Dermis blood vessel endothelial cell (primary cell): ENCODE measurements around the gene CSNK1A1. TPM values are rescaled to one million over a fixed set of nuclear protein-coding genes. Genes with fewer than 3 reads are reported as not detected.
"Not testable (repeated sequence)": the region's sequence is repeated elsewhere in the genome, so short reads cannot be mapped to it uniquely, and the experiment has no call there.

Experiments used
- DNase-seq: peaks from one replicate; pipeline ENCODE4 v3.0.0; 2010
- total RNA-seq: library from RNA; depleted of rRNA; stranded (reverse); fragments of >200 nt; gene quantifications from 2 replicates; pipeline ENCODE4 v1.2.3, GENCODE V29; 2014

CSNK1A1 gene
- total RNA-seq, 1 donor from 2014 or later = 415 TPM

GRCh38 chr5:149572576-149573231 lies 21.5 kb upstream of the CSNK1A1 start:
- no peak for DNase-seq

- no peak for DNase-seq
These were observed 20.9 kb upstream of the CSNK1A1 start for GRCh38 chr5:149572170-149572569.

- DNase-seq = no peak
These were observed 16.0 kb upstream of the CSNK1A1 start for GRCh38 chr5:149567226-149567625.

GRCh38 chr5:149564542-149565140 lies 13.4 kb upstream of the CSNK1A1 start:
- peak; percentile 91 for DNase-seq

GRCh38 chr5:149563466-149563865 lies 12.2 kb upstream of the CSNK1A1 start:
- DNase-seq = no peak

GRCh38 chr5:149561848-149562247 lies 10.6 kb upstream of the CSNK1A1 start:
- peak; percentile 97 for DNase-seq

- no peak for DNase-seq
These were observed 8.5 kb upstream of the CSNK1A1 start for GRCh38 chr5:149559706-149560105.

GRCh38 chr5:149552553-149553160 lies 1.4 kb upstream of the CSNK1A1 start:
- no peak for DNase-seq

- DNase-seq = no peak
These were observed 827 bp upstream of the CSNK1A1 start for GRCh38 chr5:149552038-149552494.

- DNase-seq = no peak
These were observed 529 bp downstream of the CSNK1A1 start for GRCh38 chr5:149550594-149551226.

- peak; percentile 75 for DNase-seq
These were observed 1.0 kb downstream of the CSNK1A1 start for GRCh38 chr5:149550268-149550583.

GRCh38 chr5:149549461-149550267 lies 1.6 kb downstream of the CSNK1A1 start:
- peak; percentile 70 for DNase-seq

GRCh38 chr5:149546974-149547373 lies 4.3 kb downstream of the CSNK1A1 start:
- no peak for DNase-seq

- no peak for DNase-seq
These were observed 5.9 kb downstream of the CSNK1A1 start for GRCh38 chr5:149545327-149545726.

- DNase-seq = peak; percentile 57
These were observed 7.2 kb downstream of the CSNK1A1 start for GRCh38 chr5:149544028-149544420.

GRCh38 chr5:149543361-149544027 lies 7.7 kb downstream of the CSNK1A1 start:
- DNase-seq = no peak

GRCh38 chr5:149541893-149542292 lies 9.3 kb downstream of the CSNK1A1 start:
- DNase-seq = no peak

GRCh38 chr5:149540089-149540488 lies 11.2 kb downstream of the CSNK1A1 start:
- DNase-seq = peak; percentile 26

GRCh38 chr5:149537374-149537975 lies 13.8 kb downstream of the CSNK1A1 start:
- DNase-seq = no peak

- DNase-seq = not testable (repeated sequence)
These were observed 15.5 kb downstream of the CSNK1A1 start for GRCh38 chr5:149535787-149536186.

- no peak for DNase-seq
These were observed 18.8 kb downstream of the CSNK1A1 start for GRCh38 chr5:149532413-149532812.

- DNase-seq = no peak
These were observed 21.8 kb downstream of the CSNK1A1 start for GRCh38 chr5:149529463-149529862.
